Stimulated activated CD4-positive, alpha-beta T cell treated with anti-CD3 and anti-CD28 coated beads, Interleukin-4, amount 100 ng/mL, for 48 hours (primary cell): ENCODE results near the gene VWC2L.

Experiments
- DNase-seq, 2 donors: peaks; one replicate each; pipeline ENCODE4 v3.0.0-alpha.2; 2020; ENCODE audit warnings: low read depth in 2 of 2

VWC2L gene

DNA sequence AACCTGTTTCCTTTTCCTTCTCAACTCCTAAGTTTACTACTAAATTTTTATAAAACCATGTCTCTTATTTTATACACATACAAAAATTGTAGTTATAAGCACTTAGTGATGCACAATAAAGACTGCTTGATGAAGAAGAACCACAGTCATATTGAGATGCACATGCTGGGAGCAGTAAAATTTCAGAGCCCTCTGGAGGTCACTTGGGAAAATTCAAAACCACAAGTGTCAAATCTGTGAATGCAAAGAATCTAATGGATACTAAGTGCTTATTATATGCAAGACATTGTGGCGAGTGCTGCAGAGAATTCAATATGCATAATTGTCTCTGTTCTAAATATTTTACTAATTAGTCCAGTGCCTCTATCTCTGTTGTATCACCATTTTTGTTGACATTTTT, 180.5 kb downstream of the VWC2L start:
- no peak for DNase-seq

DNA sequence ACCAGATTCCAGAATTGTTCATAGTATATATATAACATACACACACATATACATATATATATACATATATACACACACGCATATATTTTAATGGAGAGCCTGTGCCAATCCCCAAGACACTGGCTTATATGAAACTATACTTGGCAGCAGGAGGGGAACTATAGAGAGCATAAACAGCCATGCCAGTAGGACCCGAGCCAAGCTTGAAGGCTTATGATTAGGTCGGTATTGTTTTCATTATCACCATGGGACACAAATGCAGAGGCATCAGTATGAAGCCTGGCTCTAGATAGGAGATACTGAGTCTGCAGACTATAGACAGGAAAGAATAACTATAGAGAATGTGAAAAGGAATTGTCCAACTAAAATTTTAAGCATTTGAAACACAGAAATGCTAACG, 181.2 kb downstream of the VWC2L start:
- no peak for DNase-seq

DNA sequence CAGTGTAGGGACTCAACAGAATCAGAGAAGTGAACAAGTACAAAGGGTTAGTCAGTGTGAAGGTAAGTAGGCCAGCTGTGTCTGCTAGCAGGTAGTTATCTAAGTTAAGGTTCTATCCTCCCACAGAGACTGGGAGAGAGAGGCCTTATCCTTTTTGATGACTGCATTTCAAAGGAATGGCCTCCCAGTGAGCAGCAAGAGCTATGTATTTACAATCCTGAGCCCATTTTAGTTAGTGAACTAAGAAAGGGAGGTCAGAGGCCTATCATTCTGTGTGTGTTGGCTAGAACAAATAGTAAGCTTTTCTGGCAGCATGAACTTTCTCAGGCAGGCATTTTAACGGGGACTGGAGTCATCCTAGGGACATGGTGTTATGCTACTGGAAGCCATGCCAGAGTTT, 182.9 kb downstream of the VWC2L start:
- no peak for DNase-seq

DNA sequence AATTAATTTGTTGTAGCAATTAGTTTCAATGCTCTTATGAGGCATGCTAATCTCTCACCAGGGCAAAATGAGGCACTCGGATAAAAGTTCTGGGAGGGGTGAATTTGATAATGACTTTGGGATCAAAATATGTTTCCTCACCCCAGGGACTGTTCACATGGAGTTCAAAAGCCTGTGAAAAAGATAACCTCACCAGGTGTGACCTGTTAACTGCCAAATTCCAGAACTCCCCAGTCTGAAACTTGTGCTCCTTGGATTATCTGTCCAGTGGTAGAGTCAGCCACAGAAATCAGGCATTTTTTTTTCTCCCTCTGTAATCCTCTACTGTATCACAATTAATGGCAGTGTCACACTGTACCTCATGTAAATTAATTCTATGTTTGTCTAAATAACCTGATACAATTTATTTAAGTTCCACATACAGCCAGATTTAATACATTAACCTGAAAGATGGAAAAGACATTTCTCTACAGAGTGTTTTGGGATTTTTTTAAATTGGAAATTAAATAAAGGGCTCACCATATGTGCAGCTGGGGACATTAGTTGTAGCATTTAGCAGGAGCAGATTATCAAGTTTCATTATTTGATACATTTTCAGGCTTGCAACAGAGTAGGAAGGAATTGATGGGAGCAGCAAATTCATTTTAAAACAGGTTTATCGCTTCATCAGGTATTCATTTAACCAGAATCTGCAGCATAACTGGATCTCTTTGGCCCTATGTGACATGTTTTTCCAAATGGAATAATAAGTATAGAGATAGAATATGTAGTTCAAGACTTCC, 191.2 kb downstream of the VWC2L start:
- no peak for DNase-seq

DNA sequence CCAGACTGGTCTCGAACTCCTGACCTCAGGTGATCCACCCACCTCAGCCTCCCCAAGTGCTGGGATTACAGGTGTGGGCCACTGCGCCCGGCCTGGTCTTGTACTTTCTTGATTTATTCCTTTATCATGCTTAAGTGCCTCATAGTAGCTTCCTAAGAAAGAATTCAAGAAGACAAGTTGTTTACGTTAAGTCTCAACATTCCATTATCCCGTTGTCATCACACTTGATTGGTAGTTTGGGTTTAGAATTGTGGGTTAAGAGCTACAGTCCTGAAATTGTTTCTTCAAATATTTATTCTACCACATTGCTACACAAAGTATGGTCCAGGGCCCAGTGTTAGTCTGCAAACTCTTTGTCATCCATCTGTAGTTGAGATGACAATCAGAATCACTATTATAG, 194.0 kb downstream of the VWC2L start:
- DNase-seq, result no peak

DNA sequence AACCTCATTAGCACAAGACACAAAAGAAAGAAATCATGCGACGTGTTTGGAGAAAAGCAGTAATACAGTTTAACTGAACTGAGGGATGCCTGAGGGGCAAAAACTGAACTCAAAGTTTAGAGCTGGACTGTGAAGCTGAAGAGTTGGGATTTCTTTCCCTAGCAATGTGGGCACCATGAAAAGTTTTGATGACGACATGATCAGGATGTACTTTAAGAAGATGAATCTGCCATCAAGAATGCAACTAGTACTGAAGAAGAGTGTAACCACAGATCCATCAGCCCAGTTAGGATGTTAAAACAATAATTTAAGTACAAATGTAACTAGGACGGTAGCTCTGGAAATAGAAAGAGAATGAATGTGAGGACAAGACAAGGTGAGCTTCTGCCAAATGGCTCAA, 196.2 kb downstream of the VWC2L start:
- DNase-seq, result no peak

DNA sequence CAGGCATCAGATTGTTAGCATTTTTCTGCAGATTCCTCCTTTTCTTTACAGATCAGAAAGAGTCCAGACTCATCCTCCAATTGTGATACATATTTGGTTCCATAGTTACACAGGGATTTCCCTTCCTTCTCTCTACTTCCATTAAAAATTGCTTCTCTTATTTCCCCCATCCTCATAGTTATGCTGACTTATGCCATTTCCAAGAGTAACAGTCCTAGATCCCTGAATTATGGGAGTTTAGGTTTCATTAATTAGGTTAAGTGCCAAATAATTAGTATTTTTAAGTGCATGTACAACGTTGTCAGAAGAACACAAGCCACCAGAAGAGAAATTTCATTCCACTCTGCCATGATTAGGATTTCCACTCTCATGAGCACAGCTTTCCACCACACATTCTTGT, 200.2 kb downstream of the VWC2L start:
- no peak for DNase-seq

DNA sequence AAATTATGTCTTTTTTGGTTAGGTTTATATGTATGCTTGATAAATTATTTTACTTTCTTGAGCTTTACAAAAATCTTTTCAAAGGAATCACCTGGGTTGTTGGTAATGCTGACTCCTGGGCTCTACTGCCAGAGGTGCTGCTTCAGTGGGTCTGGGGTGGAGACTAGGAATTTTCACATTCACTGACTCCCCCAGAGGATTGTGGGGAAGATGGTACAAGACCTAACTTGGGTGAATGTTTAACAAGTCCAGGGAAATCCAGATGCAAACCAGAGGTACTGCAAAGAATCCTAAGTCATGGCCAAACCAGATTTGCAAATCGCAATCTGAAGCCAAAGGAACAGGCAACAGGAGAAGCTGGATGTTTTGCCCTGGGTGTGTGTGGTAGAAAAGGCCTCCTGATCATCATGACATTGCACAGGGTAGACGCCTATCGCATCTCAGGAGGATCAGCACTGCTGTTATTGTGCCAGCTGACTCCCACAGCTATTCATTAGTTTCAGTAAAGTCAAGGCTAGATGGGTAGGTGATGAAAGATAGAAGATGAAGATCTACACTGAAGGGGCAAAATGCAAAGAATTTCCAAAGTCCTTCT, 213.4 kb downstream of the VWC2L start:
- no peak for DNase-seq

DNA sequence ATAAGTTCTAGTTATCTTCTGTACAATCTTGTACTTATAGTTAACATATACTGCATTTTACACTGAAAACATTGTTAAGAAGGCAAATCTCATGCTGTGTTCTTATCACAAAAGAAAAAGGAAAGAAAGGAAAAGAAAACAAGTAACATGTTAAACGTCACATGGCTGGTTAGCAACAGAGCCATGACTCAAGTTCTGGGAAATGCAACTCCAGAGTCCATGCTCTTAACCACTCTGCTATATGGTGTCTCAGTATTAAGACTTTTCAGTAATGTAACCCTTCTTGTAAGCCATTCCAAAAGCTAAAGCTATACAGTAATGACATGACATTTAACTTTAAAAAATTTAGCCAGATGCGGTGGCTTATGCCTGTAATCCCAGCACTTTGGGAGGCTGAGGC, 217.2 kb downstream of the VWC2L start:
- no peak for DNase-seq
